ENCODE measurements around the gene ALOXE3.

ALOXE3 gene

GRCh38 chr17:8117980-8118768 is at the start of gene ALOXE3:
Gene ALOXE3 (minus strand): TSS chr17:8118514. CDS start chr17:8117990, 524 bp downstream.
- DNase-seq (ENCODE audit: low spot score): peak; percentile 36

DNA sequence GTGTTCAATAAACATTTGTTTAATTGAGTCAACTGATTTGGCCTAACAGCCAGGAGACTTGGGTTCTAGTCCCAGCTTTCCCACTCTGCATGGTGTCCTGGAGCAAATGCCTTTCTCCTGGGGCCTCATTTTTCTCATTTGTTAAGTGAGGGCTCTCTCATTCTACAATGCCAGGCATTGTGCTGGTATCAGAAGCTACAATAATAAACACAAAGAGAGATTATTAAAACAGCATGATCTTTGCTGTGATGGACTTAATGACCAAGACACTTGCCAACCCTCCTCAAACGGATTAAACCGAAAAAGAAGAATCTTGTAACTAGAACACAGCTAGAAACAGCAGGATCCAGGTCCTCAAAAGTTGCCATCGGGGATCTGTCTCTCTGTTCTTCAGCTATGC is 49.2 kb upstream of the ALOXE3 start:
- DNase-seq (ENCODE audit: low spot score): no peak

GRCh38 chr17:8166731-8167130 is 48.4 kb upstream of the ALOXE3 start:
- DNase-seq (ENCODE audit: low spot score): no peak

DNA sequence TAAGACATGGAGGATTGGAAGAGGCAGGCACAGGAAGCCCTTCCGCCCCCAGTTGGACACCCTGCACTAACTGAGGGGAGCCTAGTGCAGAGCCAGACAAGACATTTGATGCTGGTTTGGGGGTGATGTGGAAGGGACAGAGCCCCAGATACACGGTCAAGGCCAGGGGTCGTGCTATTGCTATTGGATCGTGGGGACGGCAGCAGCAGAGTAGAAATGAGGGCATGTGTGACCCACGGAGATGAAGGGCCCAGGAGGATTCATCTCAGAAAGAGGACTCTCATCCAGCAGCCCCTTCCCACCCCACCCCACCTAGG is 46.5 kb upstream of the ALOXE3 start:
- no peak for DNase-seq (ENCODE audit: low spot score)

DNA sequence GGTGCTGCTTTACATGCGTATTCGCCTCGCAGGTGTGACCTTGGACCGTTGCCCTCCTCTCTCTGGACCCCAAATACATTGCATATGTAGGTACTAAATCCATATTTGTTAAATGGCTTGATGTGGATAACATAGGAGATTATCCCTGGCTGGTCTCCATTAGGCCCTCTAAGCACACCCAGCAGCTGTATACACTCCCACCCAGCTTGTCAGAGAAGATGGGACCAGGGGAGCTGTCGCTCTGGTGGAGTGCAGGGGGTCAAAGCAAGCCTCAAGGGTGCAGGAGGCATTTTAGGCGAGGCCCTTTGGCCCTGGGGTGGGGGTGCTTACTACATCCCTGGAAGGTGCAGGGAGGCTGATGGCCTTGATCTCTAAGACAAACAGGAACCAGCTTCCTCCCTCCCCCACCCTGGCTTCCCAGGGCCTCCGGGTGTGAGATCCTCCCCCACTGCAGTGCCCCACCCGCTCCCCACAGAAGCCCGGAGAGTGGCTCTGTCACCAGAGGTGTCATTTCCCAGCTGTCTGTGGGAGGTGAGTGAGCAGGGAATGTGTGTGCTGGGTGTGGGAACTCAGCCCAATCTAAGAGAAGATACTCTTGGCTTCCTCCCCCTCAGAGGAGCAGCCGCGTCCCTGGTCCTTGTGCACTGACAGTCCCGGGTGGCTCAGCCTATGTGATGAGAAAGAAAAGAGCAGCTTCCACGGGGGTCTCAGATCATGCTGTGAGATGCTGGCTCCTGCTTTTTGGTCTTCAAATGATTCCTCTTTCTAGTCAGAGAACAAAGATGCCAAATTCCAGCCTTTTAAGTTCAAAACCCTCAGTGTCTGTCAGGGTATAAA is 45.9 kb upstream of the ALOXE3 start:
- no peak for DNase-seq (ENCODE audit: low spot score)

DNA sequence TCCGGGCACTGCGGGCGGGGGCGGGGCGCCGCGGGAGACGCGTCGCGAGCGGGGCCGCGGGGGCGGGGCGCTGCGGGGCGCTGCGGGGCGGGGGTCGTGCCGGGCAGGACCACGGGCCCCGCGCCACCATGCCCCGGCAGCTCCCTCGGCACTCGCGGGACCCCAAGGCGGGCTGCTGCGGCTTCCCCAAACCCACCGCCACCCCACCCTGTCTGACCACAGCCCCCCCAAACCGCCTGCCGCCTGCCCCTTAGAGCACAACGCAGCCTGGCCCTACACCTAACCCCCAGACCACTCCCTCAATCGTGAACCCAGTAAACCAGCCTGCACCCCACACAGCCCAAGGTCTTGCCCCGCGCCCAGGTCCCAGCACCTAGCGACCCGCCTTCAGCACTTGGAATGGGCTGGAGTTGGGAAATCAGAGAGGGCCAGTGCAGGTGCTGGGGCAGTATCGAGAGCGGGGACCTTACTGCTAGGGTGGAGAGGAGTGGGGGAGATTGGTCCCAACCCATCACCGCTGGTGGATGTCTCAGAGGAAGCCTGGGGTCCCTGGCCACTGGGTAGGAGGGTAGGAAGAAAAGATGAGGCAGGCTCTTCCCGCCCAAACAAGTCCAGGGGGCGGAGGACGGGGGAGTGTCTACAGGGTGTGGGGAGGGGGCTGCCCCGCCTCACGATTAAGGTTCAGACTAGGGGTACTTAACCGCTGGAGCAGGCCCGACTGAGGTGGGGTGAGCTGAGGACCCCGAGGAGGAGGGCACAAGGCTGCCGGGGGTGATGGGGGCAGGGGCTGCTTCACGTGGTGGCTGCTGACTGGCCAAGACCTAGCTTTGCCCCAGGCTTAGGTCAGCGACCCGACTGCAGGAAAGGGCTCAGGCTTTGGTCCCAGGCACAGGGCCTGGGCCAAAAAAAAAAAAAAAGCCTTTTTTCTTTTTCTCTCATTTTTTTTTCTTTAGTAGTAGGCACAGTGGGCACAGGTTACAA is 45.0 kb upstream of the ALOXE3 start:
- peak; percentile 47 for DNase-seq (ENCODE audit: low spot score)

- no peak for DNase-seq (ENCODE audit: low spot score)
These were observed 44.1 kb upstream of the ALOXE3 start, which contains the start of gene VAMP2 for GRCh38 chr17:8162233-8162996. Gene VAMP2 (minus strand): TSS chr17:8162948. CDS start chr17:8162879, 69 bp downstream.

GRCh38 chr17:8161289-8162232 is 43.2 kb upstream of the ALOXE3 start:
- DNase-seq (ENCODE audit: low spot score): no peak

DNA sequence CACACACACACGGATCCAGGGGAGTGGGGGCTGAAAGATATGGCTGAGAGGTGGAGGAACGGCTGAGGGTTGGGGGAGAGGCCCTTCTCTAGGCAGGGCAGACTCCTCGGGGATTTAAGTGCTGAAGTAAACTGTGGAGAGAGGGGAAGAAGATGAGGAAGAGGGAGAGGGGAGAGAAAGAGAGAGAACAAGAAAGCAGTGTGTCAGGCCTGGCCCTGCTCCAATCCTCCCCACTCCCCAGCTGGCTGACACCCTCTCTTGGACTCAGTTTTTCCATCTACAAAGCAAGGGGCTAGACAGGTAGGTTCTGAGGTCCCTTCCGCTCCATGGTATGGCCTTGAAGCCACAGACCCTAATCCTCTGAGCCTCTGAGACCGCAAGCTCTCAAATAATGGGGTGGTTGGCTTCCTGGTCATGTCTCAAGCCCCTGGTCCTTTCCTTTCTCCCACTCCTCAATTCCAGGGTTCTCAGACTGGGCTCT is 42.5 kb upstream of the ALOXE3 start:
- no peak for DNase-seq (ENCODE audit: low spot score)

DNA sequence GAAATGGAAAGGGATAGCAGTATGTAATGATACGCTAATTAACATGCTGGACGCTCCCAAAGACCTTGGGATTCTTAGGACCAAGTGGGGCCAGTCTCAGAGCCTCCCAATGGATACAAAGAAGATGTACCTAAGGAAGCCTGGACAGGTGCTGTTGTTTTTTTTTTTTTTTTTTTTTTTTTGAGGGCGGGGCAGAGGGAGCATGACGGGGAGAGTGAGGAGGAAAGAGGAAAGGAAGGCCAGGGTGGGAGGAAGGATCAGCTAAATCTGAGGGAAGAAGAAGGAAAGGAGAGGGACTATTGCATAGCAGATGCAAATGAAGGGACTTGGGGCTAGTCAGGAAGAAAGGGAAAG is 41.9 kb upstream of the ALOXE3 start:
- no peak for DNase-seq (ENCODE audit: low spot score)

DNA sequence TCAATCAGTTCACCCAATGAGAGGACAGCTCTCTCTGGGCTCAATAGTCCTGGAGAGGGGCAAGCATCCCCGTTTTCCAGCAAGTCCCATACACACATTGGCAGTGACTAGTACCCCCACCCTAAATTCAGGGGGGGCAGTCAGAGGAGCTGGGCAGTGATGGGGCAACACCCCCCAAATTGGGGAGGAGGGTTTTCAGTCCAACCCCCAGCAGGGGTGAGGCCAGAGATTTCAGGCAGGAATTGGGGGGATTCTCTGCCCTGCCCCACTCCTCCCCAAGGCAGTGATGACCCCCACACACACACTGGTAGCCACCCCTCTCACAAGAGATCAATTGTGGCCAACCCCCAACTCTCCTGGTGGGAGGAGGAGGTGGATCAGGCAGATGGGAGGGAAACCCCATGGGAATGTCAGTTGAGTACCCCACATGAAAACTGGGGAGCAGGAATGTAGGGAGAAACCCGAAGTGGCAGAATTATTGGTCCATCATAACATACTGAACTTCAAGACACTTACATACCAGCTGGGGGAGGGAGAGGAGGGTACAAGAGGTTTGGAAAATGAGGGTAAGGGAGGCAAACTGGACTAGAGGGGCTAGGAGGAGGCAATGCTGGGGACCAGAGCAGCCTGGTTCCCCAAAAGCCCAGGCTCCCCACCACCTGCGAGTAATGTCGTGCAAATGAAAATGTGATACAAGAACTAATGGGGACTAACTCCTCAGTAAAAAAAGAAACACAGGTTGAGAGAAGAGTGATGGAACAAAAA is 41.3 kb upstream of the ALOXE3 start:
- no peak for DNase-seq (ENCODE audit: low spot score)

GRCh38 chr17:8159032-8159400 is 40.7 kb upstream of the ALOXE3 start:
- no peak for DNase-seq (ENCODE audit: low spot score)

DNA sequence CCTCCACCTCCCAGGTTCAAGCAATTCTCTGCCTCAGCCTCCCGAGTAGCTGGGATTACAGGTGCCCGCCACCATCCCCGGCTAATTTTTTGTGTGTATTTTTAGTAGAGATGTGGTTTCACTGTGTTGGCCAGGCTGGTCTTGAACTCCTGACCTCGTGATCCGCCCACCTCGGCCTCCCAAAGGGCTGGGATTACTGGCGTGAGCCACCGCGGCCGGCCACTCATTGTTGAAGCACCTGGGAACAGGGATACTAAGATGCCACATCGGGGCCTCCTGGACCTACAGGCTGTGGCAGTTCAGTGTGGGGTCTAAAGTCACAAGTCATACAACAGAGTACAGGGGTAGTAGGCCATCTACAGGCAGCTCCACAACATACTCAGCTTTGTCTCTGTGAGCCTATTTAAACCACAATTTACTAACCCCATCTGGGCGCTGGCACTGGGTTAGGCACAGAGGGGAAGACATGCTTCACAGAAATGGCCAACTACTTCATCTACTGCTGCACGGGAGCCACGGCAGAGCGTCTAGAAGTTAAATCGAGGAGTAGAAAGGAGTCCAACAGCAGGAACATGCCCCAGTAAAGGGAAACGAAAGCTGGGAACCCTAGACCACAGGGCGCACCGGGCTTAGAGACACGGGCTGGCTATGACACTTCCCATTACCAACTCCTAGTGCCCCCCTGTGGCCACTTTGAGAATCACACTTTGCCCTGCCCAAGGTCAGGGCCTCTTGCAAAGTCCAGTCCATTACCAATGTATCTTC is 40.1 kb upstream of the ALOXE3 start:
- DNase-seq (ENCODE audit: low spot score): peak; percentile 85

- DNase-seq (ENCODE audit: low spot score): peak; percentile 93
These were observed 38.1 kb upstream of the ALOXE3 start for GRCh38 chr17:8156246-8156992.

GRCh38 chr17:8155996-8156245 is 37.6 kb upstream of the ALOXE3 start:
- DNase-seq (ENCODE audit: low spot score): no peak

GRCh38 chr17:8155231-8155995 is 37.1 kb upstream of the ALOXE3 start:
- DNase-seq (ENCODE audit: low spot score): no peak

- DNase-seq (ENCODE audit: low spot score): no peak
These were observed 36.4 kb upstream of the ALOXE3 start for GRCh38 chr17:8154608-8155155.

Data from HuH-7 (cell line).